Keratinocyte (primary cell): ENCODE results near the gene INSRR.

Source experiments
- CTCF ChIP-seq, 3 experiments: IDR thresholded peaks in 1 of 3; conservative IDR thresholded peaks in 1 of 3; optimal IDR thresholded peaks in 1 of 3; 2 replicates in 2 of 3; 3 replicates in 1 of 3; pipeline versions ENCODE3 to v1.5.1; 2011; ENCODE audit warnings: low read length in 3 of 3, mild to moderate bottlenecking in 3 of 3, moderate library complexity in 2 of 3, control low read depth in 1 of 3, inconsistent platforms in 1 of 3; ENCODE audit not compliant: insufficient read depth in 2 of 3; ENCODE audit errors: extremely low read depth in 1 of 3
- EZH2 ChIP-seq: IDR thresholded peaks from one replicate; pipeline ENCODE4 v1.6.1; 2012; ENCODE audit warnings: inconsistent platforms, mild to moderate bottlenecking, low read length, moderate library complexity

GRCh38 chr1:156898161-156898566 lies 39.2 kb upstream of the INSRR start:
- TF ChIP-seq CTCF (optimal IDR thresholded peaks at IDR 0.05 in 1 of 3, IDR thresholded peaks at IDR 0.05 in 1 of 3, conservative IDR thresholded peaks at IDR 0.05 in 1 of 3; ENCODE audit: extremely low read depth in 1 of 3, insufficient read depth in 2 of 3, low read length in 3 of 3) (no peak), EZH2 (no peak)
